Stimulated activated CD4-positive, alpha-beta T cell treated with anti-CD3 and anti-CD28 coated beads, Interleukin-1b, Interleukin-23, amount 100 ng/mL, for 24 hours (primary cell): Measurements from ENCODE around the gene MRPL37.
"Not testable (repeated sequence)": the region's sequence is repeated elsewhere in the genome, so short reads cannot be mapped to it uniquely, and the experiment has no call there.

Experiments used
- DNase-seq, 4 experiments: peaks; one replicate each; pipeline ENCODE4 v3.0.0-alpha.2; 2020; ENCODE audit warnings: low read depth in 4 of 4, low spot score in 1 of 4

The MRPL37 gene

GRCh38 chr1:54199765-54200518 is at the start of gene MRPL37, which contains the start of gene CYB5RL:
MRPL37 (plus strand) TSS chr1:54200167; CDS start chr1:54200244, 77 bp downstream.
CYB5RL (minus strand) TSS chr1:54200030; CDS start chr1:54195616, 4,414 bp downstream.
- DNase-seq = peak; percentile 68 to 84 (median 78)

- no peak for DNase-seq
Measured at GRCh38 chr1:54151013-54151412, 49.0 kb upstream of the MRPL37 start.

- DNase-seq = no peak
Measured at GRCh38 chr1:54152696-54153095, 47.3 kb upstream of the MRPL37 start, which contains the start of gene CDCP2. CDCP2 (minus strand) TSS chr1:54153000; CDS start chr1:54152922, 78 bp downstream.

GRCh38 chr1:54153535-54154439 is 46.2 kb upstream of the MRPL37 start:
- no peak for DNase-seq

GRCh38 chr1:54156201-54156600 is 43.8 kb upstream of the MRPL37 start:
- no peak for DNase-seq

GRCh38 chr1:54156986-54157385 is 43.0 kb upstream of the MRPL37 start:
- no peak for DNase-seq

GRCh38 chr1:54157401-54157800 is 42.6 kb upstream of the MRPL37 start:
- DNase-seq = no peak

GRCh38 chr1:54158071-54158470 is 41.9 kb upstream of the MRPL37 start:
- no peak for DNase-seq

GRCh38 chr1:54159733-54160316 is 40.1 kb upstream of the MRPL37 start:
- DNase-seq = no peak

- DNase-seq = no peak
Measured at GRCh38 chr1:54160351-54160750, 39.6 kb upstream of the MRPL37 start.

- no peak for DNase-seq
Measured at GRCh38 chr1:54161495-54162168, 38.3 kb upstream of the MRPL37 start.

GRCh38 chr1:54163051-54163450 is 36.9 kb upstream of the MRPL37 start:
- DNase-seq = no peak

GRCh38 chr1:54163573-54163972 is 36.4 kb upstream of the MRPL37 start:
- DNase-seq = no peak

- DNase-seq = no peak
Measured at GRCh38 chr1:54165146-54165545, 34.8 kb upstream of the MRPL37 start.

- DNase-seq = not testable (repeated sequence)
Measured at GRCh38 chr1:54166357-54166756, 33.6 kb upstream of the MRPL37 start.

- no peak for DNase-seq
Measured at GRCh38 chr1:54167422-54168139, 32.4 kb upstream of the MRPL37 start.

- DNase-seq = no peak
Measured at GRCh38 chr1:54168206-54168965, 31.6 kb upstream of the MRPL37 start.

- no peak for DNase-seq
Measured at GRCh38 chr1:54169068-54169467, 30.9 kb upstream of the MRPL37 start.

- no peak for DNase-seq
Measured at GRCh38 chr1:54171016-54171415, 29.0 kb upstream of the MRPL37 start.

GRCh38 chr1:54171606-54172005 is 28.4 kb upstream of the MRPL37 start:
- DNase-seq = no peak
